ENCODE results near the gene SFTA2.

- TF ChIP-seq DACH1 (IDR thresholded peaks at IDR 0.05; ENCODE audit: partially characterized antibody) = no peak
- no peak for TF ChIP-seq REST (IDR thresholded peaks at IDR 0.05; ENCODE audit: borderline replicate concordance)
- no peak for TF ChIP-seq REST (CRISPR knock-in tag; IDR thresholded peaks at IDR 0.05; ENCODE audit: low read depth)
- TF ChIP-seq, protein P1, sequence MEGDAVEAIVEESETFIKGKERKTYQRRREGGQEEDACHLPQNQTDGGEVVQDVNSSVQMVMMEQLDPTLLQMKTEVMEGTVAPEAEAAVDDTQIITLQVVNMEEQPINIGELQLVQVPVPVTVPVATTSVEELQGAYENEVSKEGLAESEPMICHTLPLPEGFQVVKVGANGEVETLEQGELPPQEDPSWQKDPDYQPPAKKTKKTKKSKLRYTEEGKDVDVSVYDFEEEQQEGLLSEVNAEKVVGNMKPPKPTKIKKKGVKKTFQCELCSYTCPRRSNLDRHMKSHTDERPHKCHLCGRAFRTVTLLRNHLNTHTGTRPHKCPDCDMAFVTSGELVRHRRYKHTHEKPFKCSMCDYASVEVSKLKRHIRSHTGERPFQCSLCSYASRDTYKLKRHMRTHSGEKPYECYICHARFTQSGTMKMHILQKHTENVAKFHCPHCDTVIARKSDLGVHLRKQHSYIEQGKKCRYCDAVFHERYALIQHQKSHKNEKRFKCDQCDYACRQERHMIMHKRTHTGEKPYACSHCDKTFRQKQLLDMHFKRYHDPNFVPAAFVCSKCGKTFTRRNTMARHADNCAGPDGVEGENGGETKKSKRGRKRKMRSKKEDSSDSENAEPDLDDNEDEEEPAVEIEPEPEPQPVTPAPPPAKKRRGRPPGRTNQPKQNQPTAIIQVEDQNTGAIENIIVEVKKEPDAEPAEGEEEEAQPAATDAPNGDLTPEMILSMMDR (IDR thresholded peaks at IDR 0.05 in 2 of 3, conservative IDR thresholded peaks at IDR 0.05 in 1 of 3; ENCODE audit: insufficient read depth in 2 of 3, low read depth in 1 of 3, low read length in 3 of 3) = no peak
- no peak for TF ChIP-seq E4F1 (CRISPR knock-in tag; IDR thresholded peaks at IDR 0.05; ENCODE audit: borderline replicate concordance)
- TF ChIP-seq CHCHD3 (CRISPR knock-in tag; IDR thresholded peaks at IDR 0.05) = no peak
- TF ChIP-seq ZFP36 (IDR thresholded peaks at IDR 0.05; ENCODE audit: low read depth, low read length, partially characterized antibody) = no peak
- no peak for TF ChIP-seq ZC3H11A (IDR thresholded peaks at IDR 0.05; ENCODE audit: low read depth, low read length)
- no peak for TF ChIP-seq TGIF2 (CRISPR knock-in tag; IDR thresholded peaks at IDR 0.05)
- no peak for TF ChIP-seq ZFX (CRISPR knock-in tag; IDR thresholded peaks at IDR 0.05)
- no peak for TF ChIP-seq RNF219 (CRISPR knock-in tag; IDR thresholded peaks at IDR 0.05)
- TF ChIP-seq HLTF (IDR thresholded peaks at IDR 0.05) = no peak
- TF ChIP-seq JUND (IDR thresholded peaks at IDR 0.05; ENCODE audit: borderline replicate concordance, low read depth, low read length) = no peak
- TF ChIP-seq JUND (tag; IDR thresholded peaks at IDR 0.05; ENCODE audit: borderline replicate concordance, low read depth, low read length) = no peak
- no peak for TF ChIP-seq ARHGAP35 (IDR thresholded peaks at IDR 0.05; ENCODE audit: partially characterized antibody)
- TF ChIP-seq E2F1 (CRISPR knock-in tag; IDR thresholded peaks at IDR 0.05) = no peak
Observed at GRCh38 chr6:30912746-30913520, 19.0 kb downstream of the SFTA2 start.

All from K562 (cell line).